NCI-H1417 (cell line): Measurements from ENCODE around the gene DGCR6.
A peak's percentile ranks its signal among the peaks of the same experiment; 100 is the strongest.
"Not testable (repeated sequence)": the region's sequence is repeated elsewhere in the genome, so short reads cannot be mapped to it uniquely, and the experiment has no call there.

Source experiments
- DNase-seq, 3 experiments: peaks; one replicate each; lab custom pipeline; 2025; lab: John Stamatoyannopoulos, UW

The DGCR6 gene

DNA sequence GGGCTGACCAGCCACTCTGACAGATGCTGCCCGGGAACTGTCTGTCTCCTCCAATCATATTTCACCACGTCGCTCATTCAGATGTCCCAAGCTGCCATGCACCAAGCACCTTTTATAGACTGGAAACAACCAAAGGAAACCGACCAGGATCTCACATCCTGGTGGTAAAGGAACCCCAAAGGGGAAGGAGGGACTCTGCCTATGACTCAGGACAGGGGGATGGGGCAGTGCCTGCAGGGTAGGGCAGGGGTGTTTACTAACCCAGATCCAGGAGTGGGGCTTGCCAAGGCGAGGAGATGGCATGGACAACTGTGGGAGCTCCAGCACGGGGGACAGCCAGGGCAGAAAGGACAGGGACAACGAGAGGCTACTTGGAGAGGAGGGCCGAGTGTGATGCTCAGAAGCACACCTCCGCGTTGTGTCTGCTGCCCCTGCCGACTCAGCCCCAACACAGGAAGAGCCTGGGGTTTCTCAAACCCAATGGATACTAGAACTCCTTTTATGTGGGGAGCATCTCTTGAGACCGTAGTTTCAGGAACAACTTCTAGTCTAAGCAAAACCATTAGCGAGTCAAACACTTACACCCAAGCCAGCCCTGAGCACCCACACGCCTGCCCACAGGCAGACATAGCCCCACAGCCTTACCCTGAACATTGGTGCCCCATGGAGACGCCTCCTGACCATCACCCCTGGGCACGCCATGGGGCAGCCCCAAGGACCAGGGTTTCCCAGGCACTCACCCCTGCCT is 26.0 kb downstream of the DGCR6 start:
- no peak for DNase-seq

DNA sequence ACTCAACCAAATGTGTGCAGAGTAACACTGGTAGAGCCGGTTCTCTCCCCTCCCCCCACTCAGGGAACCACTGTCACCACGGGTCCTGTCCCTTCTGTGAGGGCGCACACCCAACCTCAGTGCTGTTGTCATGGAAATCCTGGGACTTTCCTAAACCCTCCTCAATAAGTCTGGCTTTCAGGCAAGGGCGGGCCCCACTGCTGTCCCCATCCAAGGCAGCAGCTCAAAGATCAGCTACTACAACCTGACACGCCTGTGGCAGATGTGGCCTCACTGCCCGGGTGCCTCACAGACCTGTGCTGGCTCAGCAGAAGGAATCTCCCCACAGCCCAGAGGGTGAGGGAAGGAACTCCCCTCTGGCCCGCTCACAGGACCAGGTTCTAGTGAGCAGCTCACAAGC is 27.8 kb downstream of the DGCR6 start:
- no peak for DNase-seq

DNA sequence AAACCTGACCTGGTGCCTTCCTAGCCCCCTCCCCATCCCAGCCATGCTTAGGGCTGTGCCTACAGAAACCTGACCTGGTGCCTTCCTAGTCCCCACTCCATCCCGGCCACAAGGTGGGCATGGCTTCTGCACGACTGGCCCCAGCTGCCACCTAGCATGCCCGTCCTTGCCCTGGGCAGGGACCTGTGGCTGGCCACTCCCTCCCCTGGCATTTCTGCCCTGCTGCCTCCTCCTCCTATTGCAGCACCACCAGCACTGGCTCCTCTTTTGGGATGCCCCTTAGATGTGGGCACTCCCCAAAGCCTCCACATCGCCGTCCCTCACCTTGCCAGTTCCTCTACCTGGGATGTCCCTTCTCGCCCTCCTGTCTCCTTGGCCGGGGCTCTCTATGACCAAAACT is 28.6 kb downstream of the DGCR6 start:
- DNase-seq = not testable (repeated sequence)

DNA sequence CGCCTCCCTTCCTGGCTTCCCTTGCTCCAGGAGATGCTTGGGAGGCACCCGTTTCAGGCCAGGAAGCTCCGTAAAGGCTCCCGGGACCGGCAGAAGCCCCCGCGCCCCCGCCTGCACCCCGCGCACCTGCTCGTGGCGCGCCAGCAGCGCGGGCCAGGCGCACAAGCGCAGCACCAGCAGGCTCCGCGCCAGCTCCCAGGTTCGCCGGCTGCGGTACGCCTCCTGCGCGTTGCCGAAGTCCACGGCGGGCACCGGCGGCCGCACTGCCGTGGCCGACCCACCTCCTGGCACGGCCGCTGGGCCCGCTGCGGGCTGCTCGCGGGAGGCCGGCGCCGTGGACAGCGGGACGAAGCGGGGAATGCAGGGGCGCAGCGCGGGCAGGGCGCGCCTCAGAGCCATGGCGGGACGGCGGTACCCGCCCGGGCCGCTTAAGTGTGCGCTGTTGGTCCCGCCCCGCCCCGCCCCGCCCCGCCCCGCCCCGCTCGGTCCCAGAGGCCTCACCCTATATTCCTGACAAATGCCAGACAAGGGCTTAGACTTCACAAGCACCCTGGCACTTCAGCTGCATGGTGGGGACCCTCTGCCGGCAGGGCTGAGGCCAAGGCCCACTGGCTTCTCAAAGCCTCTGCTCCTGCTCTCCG is 29.9 kb downstream of the DGCR6 start, which contains the start of gene PRODH:
TSS of gene PRODH (minus strand) at position 405 of the 641 bp plus-strand sequence. CDS start at position 399, 6 bp downstream.
- DNase-seq = no peak

DNA sequence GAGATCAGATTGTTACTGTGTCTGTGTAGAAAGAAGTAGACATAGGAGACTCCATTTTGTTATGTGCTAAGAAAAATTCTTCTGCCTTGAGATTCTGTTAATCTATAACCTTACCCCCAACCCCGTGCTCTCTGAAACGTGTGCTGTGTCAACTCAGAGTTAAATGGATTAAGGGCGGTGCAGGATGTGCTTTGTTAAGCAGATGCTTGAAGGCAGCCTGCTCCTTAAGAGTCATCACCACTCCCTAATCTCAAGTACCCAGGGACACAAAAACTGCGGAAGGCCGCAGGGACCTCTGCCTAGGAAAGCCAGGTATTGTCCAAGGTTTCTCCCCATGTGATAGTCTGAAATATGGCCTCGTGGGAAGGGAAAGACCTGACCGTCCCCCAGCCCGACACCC is 32.6 kb downstream of the DGCR6 start:
- DNase-seq = not testable (repeated sequence)

DNA sequence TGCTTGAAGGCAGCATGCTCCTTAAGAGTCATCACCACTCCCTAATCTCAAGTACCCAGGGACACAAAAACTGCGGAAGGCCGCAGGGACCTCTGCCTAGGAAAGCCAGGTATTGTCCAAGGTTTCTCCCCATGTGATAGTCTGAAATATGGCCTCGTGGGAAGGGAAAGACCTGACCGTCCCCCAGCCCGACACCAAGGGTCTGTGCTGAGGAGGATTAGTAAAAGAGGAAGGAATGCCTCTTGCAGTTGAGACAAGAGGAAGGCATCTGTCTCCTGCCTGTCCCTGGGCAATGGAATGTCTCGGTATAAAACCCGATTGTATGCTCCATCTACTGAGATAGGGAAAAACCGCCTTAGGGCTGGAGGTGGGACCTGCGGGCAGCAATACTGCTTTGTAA is 41.0 kb downstream of the DGCR6 start:
- not testable (repeated sequence) for DNase-seq

DNA sequence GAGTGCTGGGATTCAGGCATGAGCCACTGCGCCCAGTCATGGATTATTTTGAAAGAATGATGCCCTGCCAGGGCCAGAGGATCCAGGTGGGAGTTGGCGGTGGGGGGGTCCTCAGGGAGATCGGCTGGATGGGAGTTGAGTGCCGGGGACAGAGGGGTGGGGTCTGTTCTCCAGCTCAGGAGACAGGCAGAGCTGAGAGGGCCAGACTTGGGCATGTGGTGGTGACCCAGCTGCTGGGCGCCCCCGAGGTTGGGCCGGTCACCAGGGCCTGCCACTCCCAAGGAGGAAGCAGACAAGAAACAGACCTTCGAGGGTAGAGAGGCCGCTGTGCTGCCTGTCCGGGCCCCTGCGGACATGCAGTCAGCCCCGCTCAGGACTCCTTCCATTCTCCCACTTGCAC is 41.8 kb downstream of the DGCR6 start:
- no peak for DNase-seq

DNA sequence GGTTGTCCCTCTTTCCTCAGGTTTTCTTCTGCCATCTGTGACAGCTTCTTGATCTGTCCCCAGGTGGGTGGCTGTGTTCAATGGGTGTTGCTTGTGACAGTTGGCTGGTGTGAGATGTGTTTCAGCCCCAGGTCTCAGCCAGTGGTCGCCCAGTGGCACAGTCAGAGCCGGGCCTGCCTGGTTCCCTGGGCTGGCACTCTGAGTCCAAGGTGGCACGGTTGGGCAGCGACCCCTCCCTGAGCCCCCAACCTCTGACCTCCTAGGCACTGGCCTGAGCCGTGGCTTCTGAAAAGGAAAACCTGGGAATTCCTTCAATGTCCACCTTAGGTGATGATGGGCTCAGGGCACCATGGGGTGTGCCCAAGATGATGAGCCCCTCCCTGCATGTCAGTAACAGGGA is 44.0 kb downstream of the DGCR6 start:
- DNase-seq = no peak

DNA sequence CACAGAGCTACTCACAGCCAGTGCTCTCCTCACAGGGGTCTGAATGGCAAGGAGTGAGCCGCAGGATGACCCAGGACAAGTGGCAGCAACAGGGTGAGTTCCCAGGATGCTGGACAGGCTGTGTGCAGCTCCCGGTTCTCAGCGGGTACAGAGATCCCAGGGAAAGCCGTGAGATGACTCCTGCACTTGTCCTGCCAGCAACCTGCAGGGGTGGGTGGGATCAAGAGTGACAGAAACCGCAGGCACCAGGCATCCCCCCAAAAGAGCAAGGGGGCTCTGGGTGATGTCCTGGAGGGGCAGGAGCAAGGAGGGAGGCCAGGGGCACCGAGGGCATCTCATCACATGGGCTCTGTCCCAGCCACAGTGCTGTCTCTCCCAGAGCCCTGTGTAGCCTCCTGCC is 45.9 kb downstream of the DGCR6 start:
- DNase-seq = no peak

DNA sequence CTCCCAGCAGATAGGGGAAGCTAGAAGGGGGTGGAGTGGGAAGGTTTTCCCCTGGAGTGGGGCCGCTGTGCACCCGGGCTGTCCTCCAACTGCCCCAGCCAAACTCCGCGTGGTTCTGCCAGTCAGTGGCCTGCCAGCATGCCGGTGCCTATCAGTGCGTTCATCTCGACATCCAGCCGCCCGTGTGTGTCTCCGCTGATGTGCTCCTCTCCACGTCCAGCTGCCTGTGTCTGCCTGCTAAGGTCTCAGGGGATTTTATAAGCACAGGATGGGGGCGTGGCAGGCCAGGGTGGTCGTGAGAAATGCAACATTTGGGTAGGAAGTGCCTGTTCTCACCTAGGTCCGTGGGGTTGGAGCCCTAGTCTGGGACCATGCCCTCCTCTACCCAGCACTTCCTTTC is 47.0 kb downstream of the DGCR6 start:
- not testable (repeated sequence) for DNase-seq

DNA sequence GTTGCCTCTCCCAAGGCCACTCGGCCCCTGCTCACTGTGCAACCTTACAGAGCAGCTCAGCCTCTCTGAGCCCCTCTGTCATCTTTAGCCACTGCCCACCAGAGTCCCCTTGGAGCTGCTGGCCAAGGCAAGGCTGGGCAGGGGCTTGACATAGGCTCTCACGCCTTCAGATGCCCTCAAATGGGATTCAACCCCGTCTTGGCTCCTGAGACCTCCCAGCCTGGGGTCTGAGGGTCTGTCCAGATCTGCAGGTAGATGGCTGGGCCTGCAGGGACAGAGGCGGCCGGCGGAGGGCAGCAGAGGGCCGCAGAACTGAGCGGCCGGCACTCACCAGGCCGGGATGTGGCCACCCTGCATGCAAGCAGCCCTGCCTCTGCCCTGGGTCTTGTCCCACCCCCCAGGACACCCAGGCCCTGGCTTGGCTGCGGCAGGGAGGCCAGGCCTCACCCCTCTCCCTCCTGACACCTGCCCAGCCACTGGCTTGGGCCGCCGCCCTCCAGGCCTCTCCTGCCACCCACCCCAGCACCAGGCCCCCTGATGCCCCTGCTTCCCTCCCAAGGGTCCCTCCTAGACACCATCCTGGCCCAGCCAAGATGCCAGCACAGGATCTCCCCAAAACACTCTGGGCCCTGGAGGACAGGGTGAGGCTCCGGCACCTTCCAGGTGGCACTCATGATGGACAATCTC is 48.3 kb downstream of the DGCR6 start:
- peak; percentile 16 to 55 (median 31) for DNase-seq

DNA sequence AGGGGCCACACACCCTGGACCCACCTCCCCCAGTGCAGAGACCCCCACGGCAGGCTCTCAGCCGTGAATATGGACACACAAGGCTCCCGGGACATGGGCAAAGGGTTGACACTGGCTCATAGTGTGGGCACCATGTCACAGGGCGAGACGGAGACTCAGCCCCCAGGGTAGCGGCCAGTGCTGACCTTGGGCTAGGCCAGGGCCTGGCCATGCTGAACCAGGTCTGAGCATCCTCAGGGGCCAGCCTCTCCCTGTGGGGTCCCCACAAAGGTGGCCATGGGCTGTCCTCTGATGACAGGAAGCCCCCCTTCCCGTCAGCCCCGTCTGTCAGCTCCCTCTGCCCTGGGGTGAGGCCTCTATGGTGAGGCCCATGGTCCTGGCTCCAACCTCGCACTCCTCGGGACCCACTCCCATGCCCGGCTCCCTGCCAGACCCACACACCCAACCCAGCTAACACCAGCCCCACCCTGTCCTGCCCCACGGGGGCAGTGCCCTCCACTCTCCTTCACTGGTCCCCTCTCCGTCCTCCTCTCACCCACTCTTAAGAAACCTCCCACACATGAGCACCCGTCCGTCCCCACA is 49.0 kb downstream of the DGCR6 start:
- DNase-seq = no peak

DNA sequence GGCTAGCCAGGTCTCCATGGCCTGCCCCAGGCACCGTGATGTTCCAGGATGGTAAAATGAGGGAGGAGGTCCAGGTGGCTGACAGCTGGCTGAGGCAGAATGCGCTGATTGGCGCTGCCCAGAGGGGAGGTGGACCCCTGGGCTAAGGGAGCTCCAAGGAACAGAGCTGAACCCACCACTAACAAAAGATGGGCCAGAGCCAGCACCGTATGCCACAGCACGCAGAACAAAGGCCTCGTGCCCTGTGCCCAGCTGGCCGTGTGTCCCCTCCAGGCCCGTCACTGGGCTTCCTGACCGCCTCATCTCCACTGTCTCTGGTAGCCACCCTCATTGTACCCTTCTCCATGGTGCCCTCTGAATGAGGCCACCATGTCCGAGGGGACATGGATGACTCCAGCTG is 49.6 kb downstream of the DGCR6 start:
- no peak for DNase-seq

DNA sequence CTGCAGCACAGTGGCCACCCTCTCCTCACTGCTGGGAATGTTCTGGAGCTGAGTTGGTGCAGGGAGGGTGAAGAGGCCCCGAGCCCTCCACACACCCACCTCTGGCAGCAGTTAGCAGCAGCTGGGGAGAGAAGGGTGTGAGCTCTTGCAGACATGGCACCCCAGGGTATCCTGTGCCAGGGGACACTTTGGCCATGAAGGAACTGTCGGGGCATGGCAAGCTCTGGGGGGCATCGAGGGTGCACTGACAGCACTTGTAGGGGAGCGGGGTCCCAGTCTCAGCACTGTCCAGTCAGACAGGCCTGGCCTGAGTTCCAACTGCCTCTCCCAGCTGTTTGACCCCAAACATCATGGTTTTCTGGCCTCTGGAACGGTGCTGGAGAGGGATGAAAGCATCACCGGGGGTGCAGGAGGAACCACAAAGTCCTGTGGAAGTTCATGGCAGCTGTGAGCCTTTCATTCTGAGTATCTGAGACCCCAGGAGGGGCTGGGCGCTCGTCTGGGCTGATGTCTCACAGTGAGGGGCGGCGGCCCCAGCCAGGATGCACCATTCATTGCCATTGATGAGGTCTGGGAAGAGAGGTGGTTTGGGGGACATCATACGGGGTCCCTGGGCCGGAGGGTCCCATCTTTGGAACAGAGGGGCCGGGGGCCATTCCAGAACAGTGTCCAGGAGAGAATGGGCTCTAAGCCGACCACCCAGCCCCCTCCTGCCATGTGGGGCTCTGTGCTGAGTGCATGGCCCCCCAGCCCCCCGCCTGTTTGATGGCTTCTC is 50.2 kb downstream of the DGCR6 start:
- not testable (repeated sequence) for DNase-seq

DNA sequence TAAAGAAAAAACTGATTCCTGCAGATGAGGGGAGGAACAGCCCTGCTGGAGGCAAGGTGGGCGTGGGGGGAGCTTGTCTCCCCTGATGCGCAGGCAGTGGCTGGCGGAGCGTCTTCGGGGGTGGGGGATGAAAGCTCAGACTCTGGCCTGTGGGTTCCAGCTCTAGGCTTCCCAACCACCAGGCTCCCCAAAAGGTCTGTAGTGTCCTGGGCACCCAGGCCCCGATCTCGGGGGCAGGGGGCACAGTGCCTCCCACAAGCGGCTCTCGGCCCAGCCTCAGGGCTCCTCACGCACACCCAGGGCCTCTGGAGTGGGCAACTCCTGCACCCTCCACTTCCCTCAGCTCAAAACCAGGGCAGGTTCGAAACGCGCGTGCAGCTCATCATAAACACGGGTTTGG is 50.8 kb downstream of the DGCR6 start:
- DNase-seq = not testable (repeated sequence)

DNA sequence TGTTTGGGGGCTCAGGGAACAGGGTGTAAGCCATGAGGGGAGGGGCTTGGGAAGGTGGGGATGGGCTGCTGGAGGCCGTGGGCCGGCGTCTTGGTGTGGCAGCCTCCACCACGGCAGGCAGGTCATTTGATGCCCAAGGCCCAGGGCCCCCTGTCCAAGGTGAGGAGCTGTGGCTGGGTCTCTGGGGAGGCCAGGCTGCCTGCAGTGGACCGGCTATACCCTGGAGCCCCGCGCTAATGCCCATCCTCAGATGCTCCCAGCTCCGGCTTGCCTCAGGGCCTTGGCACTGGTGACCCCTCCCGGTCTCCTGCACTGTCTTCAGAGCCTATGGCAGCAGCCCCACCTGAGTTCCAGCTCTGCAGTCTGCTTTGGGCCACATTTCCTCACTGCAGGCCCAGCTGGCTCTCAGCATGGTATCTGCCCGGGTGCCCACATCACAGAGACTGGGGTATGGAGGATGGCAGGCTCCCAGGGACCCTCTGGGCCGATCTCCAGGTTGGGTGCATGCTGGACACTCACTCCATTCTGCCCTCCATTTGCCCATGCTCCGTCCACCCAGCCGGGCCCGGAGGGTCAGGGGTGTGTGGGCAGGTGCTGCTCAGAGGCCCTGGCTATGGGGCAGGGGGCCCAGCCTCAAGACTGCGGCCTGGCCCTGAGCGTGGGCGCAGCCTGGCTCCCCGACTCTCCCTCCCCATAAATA is 51.7 kb downstream of the DGCR6 start:
- not testable (repeated sequence) for DNase-seq

DNA sequence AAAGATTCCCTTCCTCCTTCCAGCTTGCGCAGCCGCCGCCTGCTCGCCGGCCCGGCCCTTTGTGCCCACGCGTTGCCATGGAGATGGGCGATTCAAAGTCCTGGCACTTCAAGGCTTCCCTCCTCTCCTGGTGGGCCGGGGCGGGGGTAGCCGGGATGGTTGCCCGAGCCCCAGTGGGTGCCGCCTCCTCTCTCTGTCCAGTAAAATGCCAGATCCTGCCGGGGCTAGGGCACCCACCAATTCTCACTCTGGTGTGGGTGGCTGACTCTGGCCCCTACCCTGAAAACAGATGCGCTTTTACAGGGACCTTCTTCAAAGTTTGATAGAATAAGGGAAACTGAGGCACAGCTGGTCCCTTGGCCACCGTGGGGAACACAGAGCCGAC is 52.2 kb downstream of the DGCR6 start:
- peak in 1 of 3 experiments; percentile 8 for DNase-seq

DNA sequence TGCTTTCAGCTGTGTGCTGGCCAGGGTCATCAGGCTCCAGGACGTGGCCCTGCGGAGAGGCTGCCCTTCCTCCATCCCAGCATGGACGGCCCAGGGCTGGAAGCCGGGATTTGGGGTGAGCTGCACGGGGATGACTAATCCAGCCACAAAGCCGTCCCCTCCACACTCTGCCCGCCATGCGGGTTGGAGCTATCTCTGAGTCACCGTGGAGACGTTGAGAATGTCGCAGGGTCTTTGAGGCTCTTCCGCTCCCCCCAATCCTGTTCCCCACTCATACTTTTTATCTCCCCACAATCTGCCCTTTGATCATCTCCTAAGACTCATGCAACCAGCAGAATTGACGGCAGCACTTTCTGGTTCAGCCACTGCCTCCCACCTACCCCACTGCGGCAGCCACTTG is 52.6 kb downstream of the DGCR6 start:
- not testable (repeated sequence) for DNase-seq

DNA sequence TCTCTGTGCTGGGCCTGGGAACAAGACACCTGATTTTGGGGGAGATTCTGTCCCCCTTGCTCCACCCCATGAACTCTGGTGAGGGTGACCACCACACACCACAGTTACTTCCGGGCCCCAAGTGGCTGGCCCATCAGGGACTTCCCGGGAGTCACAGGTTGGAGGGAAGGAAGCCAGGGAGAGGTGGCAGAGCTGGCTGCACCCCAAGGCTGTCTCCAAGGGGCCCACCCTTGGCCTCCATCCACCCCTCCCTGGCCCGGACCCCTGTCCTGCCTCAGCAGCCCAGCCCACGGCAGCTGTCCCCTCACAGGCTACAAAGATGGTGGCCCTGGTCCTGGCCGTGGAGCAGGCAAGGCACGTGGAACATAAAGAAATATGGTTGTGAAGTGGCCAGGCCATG is 53.1 kb downstream of the DGCR6 start:
- DNase-seq = not testable (repeated sequence)

DNA sequence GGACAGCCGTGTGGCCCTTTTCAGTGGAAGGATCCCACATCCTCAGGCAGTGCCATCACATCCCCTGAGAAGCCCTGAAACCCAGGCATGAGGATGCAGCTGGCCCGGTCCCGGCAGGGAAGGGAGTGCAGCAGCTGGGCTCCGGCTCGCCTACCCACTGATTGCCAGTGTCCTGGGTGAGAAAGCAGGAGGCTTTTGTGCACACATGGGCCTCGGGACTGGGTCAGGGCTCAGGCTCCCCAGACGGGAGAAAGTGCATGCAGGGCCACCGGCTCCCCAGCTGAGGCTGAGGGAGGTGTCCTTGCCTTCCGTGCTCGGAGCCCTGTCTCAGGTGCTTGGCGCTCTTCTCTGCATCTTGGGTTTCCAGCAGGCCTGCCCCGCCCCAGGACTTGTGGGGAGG is 53.6 kb downstream of the DGCR6 start:
- not testable (repeated sequence) for DNase-seq

DNA sequence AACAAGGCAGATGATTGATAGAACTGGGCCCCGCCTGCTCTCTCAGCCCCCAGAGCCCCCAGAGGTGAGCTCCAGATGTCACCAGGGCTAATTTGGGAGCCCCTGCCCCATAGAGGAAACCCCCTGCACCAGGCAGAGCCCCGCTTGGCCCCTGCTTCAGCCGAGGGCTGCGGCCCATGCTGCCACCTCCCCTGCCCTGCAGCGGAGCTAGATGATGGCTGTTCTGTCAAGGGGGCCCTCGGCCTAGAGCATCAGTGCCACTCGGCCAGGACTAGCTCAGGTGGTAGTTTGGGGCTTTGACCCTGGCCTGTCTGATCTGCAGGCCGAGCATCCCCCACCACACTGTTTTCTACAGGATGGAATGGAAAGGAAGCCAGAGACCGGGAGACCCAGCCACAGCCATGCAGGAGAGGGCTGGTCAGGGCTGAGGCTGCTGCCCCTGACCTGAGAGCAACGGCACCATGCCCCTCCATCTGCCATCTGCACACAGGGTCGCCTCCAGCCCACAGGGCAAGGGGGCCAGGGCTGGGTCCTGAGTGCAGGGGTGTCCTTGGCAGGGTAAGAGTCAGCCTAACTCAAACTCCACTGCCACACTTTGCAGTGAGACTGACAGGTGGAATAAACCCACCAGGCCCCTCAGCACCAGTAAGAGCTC is 54.2 kb downstream of the DGCR6 start:
- DNase-seq = not testable (repeated sequence)
